Progenitor cell of endocrine pancreas (in vitro differentiated cells): ENCODE data around the gene ZCCHC7. TPM values are rescaled to one million over a fixed set of nuclear protein-coding genes. Genes with fewer than 3 reads are reported as not detected.
A peak's percentile ranks its signal among the peaks of the same experiment; 100 is the strongest.
"Not testable (repeated sequence)": the region's sequence is repeated elsewhere in the genome, so short reads cannot be mapped to it uniquely, and the experiment has no call there.

ENCODE experiments used
- DNase-seq: peaks from one replicate; pipeline ENCODE4 v3.0.0; 2021; ENCODE audit warnings: low spot score; ENCODE audit not compliant: unreplicated experiment
- H3K27ac Mint-ChIP-seq: 2 replicates; pipeline ENCODE4 v1.8.0; 2021; ENCODE audit warnings: mild to moderate bottlenecking, moderate library complexity, mixed read lengths
- H3K27me3 Mint-ChIP-seq: 2 replicates; pipeline ENCODE4 v1.8.0; 2021; ENCODE audit warnings: mixed read lengths
- H3K36me3 Mint-ChIP-seq: 2 replicates; pipeline ENCODE4 v1.8.0; 2022; ENCODE audit warnings: mixed read lengths; ENCODE audit not compliant: insufficient read depth
- H3K4me1 Mint-ChIP-seq: 2 replicates; pipeline ENCODE4 v1.8.0; 2021; ENCODE audit warnings: low read depth, mixed read lengths
- H3K4me3 Mint-ChIP-seq: 2 replicates; pipeline ENCODE4 v1.8.0; 2021; ENCODE audit warnings: low read depth, mild to moderate bottlenecking, moderate library complexity, mixed read lengths
- H3K9me3 Mint-ChIP-seq: 2 replicates; pipeline ENCODE4 v1.8.0; 2021; ENCODE audit warnings: low read depth, mixed read lengths
- CTCF ChIP-seq: fragments of 200-600 bp; sonication (generic); IDR thresholded peaks from one replicate; pipeline ENCODE4 v1.5.0; 2021; ENCODE audit warnings: antibody characterized with exemption, mild to moderate bottlenecking; ENCODE audit not compliant: unreplicated experiment
- long read RNA-seq: library from polyadenylated mRNA; unstranded; transcript quantifications from one replicate; pipeline ENCODE4 v2.0.0, GENCODE V29; 2020
- total RNA-seq: library from RNA; stranded (reverse); gene quantifications from 2 replicates; pipeline ENCODE4 v1.2.1, GENCODE V29; 2021

ZCCHC7 gene
- total RNA-seq = 16.6 and 16.7 TPM in 2 replicates
- long read RNA-seq, transcript ZCCHC7-202 (9 exons, 2,619 nt) = major isoform, 28 of 87 reads
- long read RNA-seq, partial matches to known transcripts = 13 of 87 reads
- long read RNA-seq, other reads (novel, unspliced or antisense) = 46 of 87 reads

GRCh38 chr9:37119907-37120842, at the start of gene ZCCHC7:
Gene ZCCHC7, plus strand, starts transcription at chr9:37120574.
- H3K36me3 Mint-ChIP-seq = peaks cover 2% of the 10 kb centered on the region
- H3K27ac Mint-ChIP-seq = peak within 1 kb of the TSS; percentile 97
- peaks cover 13% of the 10 kb centered on the region for H3K4me1 Mint-ChIP-seq
- DNase-seq = peak; percentile 95
- H3K4me3 Mint-ChIP-seq = peak within 1 kb of the TSS; percentile 95
- peaks cover 3% of the 10 kb centered on the region for H3K9me3 Mint-ChIP-seq
- no peaks in the 10 kb centered on the region for H3K27me3 Mint-ChIP-seq
- TF ChIP-seq CTCF = no peak

GRCh38 chr9:37074790-37075189, 45.6 kb upstream of the ZCCHC7 start:
- not testable (repeated sequence) for H3K27ac Mint-ChIP-seq, H3K9me3 Mint-ChIP-seq, DNase-seq, H3K36me3 Mint-ChIP-seq, H3K4me1 Mint-ChIP-seq, H3K4me3 Mint-ChIP-seq
- H3K27me3 Mint-ChIP-seq = peaks cover 34% of the 10 kb centered on the region

GRCh38 chr9:37079370-37080164, 40.8 kb upstream of the ZCCHC7 start:
- Mint-ChIP-seq H3K36me3 (peaks cover 1% of the 10 kb centered on the region), H3K4me3 (peak overlapping the region; percentile 89), H3K4me1 (peaks cover 11% of the 10 kb centered on the region), H3K27ac (peak overlapping the region; percentile 97), H3K9me3 (peaks cover 2% of the 10 kb centered on the region), H3K27me3 (peaks cover 21% of the 10 kb centered on the region)
- no peak for TF ChIP-seq CTCF
- peak; percentile 78 for DNase-seq

- not testable (repeated sequence) for H3K9me3 Mint-ChIP-seq, H3K36me3 Mint-ChIP-seq
- H3K27me3 Mint-ChIP-seq = peaks cover 17% of the 10 kb centered on the region
- peak overlapping the region; percentile 89 for H3K4me3 Mint-ChIP-seq
- peak; percentile 15 for DNase-seq
- H3K27ac Mint-ChIP-seq = peak overlapping the region; percentile 97
- H3K4me1 Mint-ChIP-seq = peaks cover 11% of the 10 kb centered on the region
Observed at GRCh38 chr9:37080165-37080628, 40.2 kb upstream of the ZCCHC7 start.

GRCh38 chr9:37081507-37081906, 38.9 kb upstream of the ZCCHC7 start:
- H3K36me3 Mint-ChIP-seq, H3K9me3 Mint-ChIP-seq, DNase-seq, H3K4me3 Mint-ChIP-seq, H3K27ac Mint-ChIP-seq, H3K27me3 Mint-ChIP-seq: not testable (repeated sequence)
- peaks cover 11% of the 10 kb centered on the region for H3K4me1 Mint-ChIP-seq

- no peak for TF ChIP-seq CTCF
- no peak overlapping the region for H3K4me3 Mint-ChIP-seq
- H3K27ac Mint-ChIP-seq = no peak overlapping the region
- H3K36me3 Mint-ChIP-seq = peaks cover 5% of the 10 kb centered on the region
- peaks cover 11% of the 10 kb centered on the region for H3K4me1 Mint-ChIP-seq
- peaks cover 2% of the 10 kb centered on the region for H3K9me3 Mint-ChIP-seq
- H3K27me3 Mint-ChIP-seq = peaks cover 3% of the 10 kb centered on the region
- no peak for DNase-seq
Observed at GRCh38 chr9:37082214-37082765, 38.1 kb upstream of the ZCCHC7 start.
